Middle frontal gyrus (tissue), 1 donor: ENCODE measurements around the gene CSMD2.

Source experiments
- DNase-seq: peaks from one replicate; pipeline ENCODE4 v3.0.0-alpha.2; 2015; ENCODE audit warnings: low spot score; ENCODE audit errors: extremely low spot score

The CSMD2 gene

DNA sequence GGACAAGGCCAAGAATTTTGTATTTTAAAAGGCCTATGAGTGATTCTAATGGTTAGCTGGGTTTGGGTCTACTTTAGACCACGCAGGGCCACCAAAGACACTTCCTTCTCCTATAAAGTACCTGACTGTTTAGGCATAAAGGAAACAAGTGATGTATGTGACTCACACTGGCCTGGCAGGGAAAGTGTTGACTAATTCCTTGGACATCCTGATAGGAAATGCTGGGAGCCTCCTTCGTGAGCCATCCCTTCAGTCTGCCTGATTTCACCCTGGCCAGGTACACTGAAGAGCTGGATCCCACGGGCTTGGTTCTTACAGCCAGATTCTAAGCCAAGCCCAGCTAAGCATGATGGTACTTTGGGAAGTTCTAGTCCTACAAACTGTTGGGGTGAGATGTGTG lies 401.6 kb downstream of the CSMD2 start:
- no peak for DNase-seq

DNA sequence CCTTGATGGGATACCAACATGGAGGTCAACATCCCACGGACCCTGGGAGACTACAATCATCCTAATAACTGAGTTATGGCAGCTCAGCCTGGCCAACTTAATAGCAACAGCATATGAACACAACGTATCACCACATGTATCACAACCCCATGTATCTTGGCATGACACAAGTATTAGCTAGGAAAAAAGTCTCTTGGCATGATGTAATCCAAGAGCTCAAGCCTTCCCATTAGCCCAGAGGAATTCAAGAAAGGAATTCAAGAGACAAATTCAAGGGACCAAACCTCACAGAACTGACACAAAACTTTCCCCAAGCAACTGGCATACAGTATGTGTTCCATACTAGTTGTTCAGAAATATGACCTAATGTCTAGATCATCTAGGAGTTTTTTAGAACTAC lies 402.1 kb downstream of the CSMD2 start:
- DNase-seq = no peak

DNA sequence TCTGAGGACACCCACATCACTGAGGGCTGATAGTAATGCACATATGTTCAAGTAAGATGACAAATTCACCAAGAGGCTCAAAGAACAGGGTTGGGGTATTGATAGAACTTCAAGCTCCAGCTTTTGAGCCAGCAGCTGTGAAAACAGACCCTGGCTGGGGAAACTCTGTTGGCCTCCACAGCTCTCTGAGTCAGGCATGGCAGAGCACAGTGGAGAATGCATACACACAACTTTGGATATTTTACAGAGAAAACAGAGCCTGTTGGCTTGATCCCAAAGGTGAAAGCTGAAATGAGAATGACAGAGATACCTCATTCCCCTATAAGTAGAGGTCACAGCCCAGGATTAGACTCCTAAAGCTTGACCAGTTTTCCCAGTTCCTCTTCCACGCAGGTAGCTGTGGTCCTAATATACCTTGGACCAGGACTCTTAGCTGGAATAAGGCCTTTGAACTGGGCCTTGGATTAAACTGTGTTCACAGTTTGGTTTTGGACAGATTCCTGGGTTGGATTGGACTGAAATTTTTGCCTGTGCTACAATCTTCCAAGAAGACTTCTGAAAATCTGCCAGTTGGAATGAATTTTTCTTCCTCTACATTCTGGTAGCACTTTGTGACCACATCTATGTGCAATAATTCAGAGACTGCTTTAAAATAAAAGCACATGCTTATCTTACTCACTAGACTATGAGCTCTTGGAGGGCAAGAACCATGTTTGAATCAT lies 402.8 kb downstream of the CSMD2 start:
- peak; percentile 21 for DNase-seq

DNA sequence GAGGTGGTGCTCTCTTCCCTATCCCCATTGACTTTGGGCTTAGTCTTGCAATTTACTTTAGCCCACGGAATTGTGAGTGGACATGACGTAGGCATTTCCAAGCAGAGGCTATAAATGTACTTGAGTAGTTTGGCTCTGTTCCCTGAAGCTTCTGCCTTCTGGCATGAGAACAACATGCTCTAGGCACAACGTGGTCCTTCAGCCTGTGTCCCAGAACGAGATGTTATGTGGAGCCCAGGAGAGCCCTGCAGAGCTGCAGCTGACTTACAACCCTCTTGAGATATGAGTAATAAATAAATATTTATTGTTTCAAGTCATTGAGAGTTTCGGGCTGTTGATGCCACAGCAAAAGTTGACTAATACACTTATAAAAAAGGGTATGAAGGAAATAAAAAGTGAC lies 406.3 kb downstream of the CSMD2 start:
- DNase-seq = no peak

DNA sequence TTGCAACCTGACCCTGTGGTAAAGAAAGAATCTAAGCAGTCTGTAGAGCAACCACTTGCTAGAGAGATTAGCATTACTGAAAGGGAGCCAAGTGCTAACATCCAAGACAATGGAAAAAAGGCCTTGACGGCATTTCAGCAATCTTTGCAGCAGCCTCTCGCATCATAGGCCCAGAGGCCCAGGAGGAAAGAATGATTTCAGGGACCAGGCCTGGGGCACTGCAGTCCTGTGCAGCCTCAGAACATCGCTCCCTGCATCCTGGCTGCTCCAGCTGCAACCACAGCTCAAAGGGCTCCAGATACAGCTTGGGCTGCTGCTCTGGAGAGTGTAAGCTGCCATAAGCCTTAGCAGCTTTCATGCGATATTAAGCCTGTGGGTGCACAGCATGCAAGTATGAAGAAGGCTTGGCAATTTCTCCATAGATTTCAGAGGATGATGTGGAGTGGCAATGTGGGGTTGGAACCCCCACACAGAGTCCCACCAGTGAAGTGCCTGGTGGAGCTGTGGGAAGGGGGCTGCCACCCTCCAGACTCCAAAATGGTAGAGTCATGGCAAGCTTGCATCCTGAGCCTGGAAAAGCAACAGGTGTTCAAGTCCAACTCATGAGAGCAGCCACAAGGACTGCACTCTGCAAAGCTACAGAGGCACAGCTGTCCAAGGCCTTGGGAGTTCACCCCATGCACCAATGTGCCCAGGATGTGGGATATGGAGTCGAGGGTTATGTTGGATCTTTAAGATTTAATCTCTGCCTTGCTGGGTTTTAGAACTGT lies 411.8 kb downstream of the CSMD2 start:
- DNase-seq = no peak

DNA sequence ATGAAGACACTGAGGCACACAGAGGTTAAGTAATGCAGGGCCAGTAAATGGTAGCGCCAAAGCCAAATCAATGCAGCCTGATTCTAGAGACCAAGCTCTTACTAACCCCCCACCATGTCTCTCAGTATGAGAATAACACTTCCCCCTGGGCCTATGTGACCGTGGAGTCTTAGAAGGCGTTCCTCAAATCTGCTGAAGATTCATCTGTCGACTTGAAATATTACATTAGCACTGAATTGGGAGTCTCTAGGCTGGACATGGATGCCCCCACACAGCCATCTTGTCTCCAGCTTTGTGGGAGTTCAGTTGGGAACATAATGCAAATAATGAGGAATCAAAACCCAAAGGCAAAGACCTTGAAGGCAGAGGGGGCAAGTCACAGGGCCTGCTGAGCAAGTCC lies 419.1 kb downstream of the CSMD2 start:
- no peak for DNase-seq

DNA sequence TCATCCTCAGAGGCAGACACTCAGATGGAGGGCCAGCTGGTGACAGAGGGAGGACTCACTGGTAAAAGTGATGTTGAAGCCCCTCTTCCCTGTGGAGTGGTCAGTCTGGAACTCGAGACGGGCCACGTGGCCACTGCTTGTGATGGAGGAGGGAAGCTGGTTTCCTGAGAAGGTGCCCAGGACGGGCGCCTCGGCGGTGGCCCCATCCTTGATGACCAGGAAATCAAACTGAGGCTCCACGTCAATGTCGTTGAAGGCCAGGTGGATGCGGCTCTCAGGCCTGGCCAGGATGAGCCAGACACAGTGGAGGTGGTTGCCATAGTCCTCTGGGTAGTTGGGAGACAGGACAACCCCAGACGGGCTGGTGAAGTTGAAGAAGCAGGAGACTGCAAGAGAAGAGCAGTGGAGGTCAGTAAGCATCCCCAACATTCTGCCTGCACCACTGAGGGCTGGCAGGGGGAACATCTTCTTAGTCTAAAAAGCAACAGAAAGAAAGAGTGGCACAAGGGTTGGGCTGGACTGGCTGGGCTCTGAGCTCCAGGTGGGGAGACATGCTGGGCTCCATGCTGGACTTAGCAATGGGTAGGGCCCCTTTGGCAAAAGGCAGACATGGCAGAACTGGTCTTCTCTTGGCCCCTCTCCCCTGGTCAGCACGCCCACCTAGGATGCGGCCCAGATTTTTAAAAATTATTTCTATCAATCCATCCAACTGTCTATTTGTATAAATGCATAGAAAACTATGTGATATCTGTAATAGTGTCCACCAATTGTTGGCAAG lies 421.6 kb downstream of the CSMD2 start:
- no peak for DNase-seq

DNA sequence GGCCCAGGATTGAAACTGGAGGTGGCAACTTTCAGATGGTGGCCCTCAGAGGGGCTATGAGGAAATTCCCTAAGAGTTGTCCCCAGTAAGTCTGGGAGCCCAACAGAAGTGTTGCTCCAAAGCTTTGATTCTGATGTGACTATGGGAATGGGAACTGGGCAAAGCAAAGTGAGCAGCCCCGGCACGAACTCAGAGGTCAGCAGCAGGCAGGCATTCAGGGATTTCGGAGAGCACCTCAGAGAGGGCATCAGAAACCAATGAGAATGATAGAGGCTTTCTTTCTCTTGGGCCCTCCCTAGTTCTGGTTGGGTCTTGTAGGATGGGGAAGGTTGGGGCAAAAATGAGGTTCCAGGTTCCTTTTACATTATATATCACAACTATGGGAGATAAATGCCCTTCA lies 422.4 kb downstream of the CSMD2 start:
- DNase-seq = no peak

DNA sequence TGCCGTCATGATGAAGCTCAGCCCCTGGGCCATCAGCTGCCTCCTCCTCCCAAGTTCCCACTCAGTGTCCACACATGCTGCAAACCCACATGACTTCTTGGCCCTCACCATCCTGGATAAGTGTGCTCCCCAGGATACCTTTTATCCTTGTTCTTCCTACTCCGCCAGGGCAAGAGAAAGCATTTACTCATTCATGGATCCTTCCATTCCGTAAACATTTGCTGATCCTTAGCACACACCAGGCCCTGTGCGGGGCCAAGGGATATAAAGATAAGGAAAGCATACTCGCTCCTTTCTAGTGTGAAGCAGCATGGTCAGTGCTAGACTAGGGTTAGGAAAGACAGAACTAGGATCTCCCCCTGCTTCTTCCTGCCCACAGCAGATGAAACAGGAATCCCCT lies 423.3 kb downstream of the CSMD2 start:
- no peak for DNase-seq

DNA sequence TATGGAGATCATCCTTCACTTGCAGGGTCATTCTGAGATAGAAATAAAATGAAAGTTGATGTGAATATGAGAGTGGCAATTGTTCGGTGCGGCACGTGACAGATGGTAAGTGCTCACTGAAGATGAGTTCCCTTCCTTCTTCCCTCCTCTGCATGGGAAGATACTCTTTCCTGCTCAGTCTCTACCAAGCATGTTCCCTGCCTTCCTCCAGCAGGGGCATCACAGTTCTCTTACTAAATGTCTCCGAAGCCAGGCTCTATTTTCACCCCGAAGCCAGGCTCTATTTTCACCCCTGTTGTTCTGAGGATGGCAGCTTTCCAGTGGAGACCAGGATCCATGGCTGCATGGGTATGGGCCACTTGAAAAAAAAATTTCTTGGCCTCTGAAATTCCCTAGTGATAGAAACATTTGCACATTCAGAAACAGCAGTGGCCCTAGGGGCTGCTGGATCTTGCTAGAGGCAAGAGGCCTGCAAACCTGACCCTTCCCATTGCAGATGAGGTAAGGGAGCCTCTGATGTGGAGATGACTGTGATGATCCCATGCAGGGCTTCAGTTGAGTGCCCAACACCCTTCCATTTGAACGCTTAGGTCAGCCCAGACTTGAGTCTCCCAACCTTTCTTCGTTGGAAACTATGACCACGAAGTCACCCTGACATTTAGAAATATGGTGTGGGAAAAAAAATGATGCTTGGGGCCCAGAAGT lies 424.8 kb downstream of the CSMD2 start:
- no peak for DNase-seq

DNA sequence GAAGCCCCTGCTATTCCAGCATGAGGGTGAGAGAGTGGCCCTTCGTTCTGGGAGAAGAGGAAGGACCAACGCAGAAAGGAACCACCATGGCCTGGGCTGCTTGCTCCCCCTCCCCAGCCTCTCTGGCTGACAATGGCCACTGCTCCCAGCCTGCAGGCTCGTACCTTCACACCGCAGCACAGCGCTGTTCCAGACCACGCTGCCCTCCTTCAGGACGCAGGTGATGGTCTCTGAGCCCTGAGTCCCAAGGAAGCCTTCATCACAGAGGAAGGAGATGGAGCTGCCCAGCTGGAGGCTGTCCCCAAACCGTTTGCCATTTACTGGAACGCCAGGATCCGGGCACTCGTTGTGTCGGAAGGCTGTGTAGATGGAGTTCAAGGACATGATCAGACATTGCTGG lies 426.1 kb downstream of the CSMD2 start:
- DNase-seq = no peak

DNA sequence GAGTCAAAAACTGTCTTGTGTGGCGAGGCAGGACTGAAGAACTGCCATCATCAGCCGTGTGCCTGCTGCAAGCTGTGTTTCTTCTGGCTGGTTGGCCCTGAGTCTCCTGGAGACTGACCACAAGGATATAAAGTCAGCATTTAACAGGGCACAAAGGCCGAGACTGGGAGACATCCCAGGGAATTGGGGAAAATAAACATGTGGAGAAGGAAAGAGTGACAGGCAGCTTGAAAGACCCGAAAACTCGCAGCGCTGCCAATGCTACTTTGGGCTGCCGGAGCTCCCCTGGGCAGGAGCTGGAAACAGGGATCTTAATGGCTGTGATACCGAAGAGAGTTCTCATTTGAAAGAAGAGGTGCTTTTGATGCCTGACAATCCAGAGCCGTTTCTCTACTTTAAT lies 426.5 kb downstream of the CSMD2 start:
- no peak for DNase-seq

DNA sequence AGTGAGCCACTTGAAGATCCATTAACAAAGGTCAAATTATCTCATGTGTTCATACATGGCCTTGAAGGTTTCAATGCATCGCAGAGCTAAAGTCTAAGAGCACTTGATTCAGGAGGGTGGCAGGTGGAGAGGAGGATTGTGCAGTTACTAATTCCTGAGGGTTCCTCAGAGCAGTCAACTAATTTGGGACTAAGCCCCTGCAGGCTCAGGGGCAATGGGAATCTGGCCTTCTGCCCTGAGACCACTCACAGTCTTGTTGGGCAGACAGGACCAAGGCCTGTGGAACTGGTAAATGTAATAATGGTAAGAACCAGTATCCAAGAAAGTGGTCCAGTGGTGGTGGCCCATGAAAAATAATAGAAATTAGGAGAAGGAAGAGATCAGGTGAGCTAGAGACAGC lies 428.5 kb downstream of the CSMD2 start:
- DNase-seq = no peak

DNA sequence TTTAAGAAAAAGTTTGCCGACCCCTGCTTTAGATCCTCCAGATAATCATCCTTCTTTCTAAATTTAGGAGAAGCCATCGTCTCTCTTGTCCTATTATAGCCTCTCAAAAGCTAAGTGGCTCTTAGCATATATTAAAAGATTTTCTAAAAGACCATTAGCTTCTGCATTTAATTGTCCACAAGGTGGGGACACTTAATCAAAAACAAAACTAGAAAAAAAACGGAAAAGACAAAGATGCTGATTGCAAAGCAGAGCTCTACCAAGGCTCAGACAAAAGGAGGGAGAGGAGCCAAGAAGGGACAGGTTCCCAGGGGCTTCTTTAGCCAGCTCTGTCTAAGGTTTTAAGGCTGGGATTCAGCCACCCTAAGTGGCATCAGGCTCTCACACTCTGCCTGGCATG lies 429.4 kb downstream of the CSMD2 start:
- no peak for DNase-seq

DNA sequence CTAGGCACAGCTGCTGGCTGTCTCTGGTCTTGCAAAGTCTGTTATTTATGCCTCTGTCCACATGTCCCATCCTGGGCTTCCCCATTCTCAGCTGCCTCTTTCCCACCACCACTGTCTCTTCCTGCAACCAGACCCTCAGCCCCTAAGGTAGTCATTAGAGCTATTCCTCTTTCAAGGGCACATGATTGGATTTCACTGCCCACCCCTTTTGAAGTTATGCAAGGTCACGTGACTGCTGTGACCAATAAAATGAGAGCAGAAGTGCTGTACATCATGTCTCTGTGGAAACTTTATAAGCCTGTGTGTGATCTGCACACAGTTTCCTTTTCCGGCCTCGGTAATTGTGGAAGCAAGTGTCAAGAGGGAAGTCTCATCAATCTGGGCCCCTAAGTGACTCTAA lies 437.7 kb downstream of the CSMD2 start:
- no peak for DNase-seq

DNA sequence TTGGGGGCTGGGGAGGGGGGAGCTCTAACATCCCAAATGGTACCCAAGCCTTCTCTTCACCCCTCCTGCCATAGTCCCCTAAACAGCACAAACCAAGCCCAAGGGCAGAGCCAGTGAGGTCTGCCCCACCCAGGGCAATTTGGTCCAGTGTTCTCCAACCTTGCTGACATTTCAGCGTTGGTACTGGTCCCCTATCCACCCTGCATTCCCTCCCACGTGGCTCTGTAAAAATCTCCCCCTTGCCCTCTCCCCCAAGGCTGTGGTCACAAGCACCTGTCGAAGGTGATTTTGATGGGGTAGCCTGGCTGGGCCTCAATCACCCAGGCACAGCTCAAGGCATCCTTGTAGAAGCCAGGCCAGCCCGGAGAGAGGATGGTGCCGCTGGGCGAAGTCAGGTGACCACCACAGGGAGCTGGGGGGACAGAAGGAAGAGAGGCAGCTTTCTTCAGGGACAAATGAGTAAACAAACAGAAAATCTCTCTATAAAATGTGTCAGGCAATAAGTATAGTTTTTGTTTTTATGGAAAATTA lies 438.7 kb downstream of the CSMD2 start:
- DNase-seq = no peak

DNA sequence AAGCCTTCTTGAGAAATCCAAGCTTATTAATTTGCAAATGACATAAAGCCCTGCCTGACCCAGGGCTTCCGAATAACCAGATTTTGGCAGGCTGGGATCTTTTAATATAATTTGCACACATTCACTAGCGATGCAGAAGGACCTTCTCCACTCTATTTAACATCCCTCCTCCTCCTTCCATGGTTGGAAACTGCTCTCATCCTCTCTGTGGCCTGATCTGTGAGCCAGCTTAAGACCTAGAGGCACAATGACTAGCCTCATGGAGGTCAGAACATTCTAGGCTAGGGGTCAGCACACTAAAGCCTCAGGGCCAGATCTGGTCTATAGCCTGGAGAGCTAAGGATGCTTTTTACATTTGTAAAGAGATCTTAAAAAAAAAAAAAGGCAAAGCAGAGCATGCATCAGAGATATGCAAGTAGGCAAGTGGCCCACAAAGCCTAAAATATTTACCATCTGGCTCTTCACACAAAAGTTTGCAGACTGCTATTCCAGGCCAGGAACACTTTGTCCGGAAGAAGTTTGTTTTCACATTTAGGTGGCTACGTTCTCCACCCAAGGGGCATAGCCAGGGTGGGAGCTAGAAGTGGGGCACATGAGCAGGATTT lies 439.4 kb downstream of the CSMD2 start:
- DNase-seq = no peak

DNA sequence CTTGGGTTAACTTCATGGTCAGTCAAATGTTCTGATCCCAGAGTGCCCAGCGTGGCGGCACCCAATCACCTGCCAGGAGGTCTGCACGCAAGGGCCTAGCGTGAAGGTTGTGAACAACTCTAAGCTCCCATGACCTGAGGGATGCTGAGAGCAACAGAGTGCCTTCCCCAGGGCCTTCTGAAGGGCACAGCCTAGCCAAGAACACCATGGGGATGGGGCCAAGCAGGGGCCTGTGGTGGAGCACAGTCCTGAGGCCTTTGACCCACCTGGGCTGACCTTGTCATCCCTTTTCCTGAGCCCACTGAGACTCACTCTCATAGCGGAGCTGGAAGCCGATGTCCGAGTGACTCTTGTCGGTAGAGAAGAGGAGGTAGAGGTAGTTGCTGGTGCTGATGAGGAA lies 440.0 kb downstream of the CSMD2 start:
- no peak for DNase-seq

DNA sequence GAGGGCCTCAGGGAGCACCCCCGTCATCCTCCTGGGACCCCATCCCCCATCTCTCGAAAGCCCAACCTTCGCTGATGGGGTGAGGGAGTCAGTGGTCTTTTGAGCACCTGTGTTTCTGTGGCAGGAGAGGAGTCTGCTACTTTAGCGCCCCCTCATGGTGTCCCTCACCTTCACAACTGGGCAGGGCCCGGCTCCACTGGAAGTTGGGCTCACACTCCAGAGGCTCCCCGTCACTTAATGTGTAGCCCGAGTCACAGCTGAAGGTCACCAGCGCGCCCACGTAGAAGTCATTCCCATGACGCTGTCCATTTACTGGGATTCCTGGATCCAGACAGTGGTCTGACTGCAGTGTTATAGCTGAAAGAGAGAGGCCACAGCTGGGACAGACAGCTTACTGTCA lies 440.7 kb downstream of the CSMD2 start:
- DNase-seq = no peak

DNA sequence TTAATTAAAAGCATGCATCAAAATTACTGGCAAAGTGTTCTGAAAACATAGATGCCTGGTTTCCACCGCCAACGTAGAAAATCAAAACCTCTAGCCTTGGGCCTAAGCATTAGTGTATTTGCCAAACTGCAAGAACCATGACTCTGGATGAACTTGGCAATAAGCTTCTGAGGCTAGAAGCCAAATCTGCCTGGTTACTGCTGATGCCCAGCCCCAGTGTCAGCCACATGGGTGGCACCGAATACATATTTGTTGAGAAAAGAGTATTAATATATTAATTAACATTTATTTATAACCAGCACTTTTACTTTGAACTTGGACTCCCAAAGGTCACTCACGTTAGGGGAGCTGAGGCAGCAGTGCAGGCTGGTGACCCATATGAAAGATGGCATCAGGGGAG lies 441.8 kb downstream of the CSMD2 start:
- DNase-seq = no peak

DNA sequence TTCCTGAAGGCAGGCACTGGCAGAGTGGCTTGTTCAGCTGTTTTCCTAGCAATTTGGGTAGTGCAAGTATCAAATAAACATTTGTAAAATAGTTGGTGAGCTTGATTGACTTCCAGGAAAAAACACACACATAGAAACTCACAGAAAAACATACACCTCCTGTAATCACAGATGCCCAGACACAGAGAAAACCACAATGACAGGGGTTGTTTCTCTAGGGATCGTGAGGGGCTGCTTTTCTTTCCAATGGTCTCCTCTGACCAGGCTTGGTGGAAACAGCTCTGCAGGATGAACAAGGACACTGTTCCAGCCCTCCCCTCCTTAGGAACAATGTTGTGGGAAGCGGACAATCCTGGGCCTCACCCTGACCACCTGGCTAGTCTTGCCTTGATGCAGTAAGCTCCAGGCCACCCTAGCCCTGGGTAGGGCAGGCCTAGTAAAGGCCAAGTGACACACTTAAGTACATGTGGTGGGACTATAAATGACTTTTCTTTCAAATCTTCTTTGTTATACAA lies 443.7 kb downstream of the CSMD2 start:
- DNase-seq = no peak
